Calu3 (cell line): ENCODE results near the gene RAB40B. TPM values are rescaled to one million over a fixed set of nuclear protein-coding genes. Genes with fewer than 3 reads are reported as not detected.

Experiments used
- BruUV-seq: library from RNA; stranded (reverse); fragments of 400-500 nt; replicated peaks from 2 replicates; lab custom pipeline; 2021; lab: Mats Ljungman, UMichigan
- CTCF ChIA-PET: fragments of 300-600 bp; sonication (Branson Sonifier 250); formaldehyde crosslinking; loops from one replicate; lab custom pipeline; 2022; ENCODE audit warnings: antibody characterized with exemption; lab: Charles Lee
- DNase-seq: peaks from one replicate; pipeline ENCODE4 v3.0.0; 2022
- H3K27ac Mint-ChIP-seq: one replicate; pipeline ENCODE4 v1.8.0; 2022; ENCODE audit warnings: mixed read lengths; ENCODE audit not compliant: unreplicated experiment
- H3K27me3 Mint-ChIP-seq: one replicate; pipeline ENCODE4 v1.8.0; 2022; ENCODE audit warnings: mixed read lengths; ENCODE audit not compliant: unreplicated experiment
- H3K36me3 Mint-ChIP-seq: one replicate; pipeline ENCODE4 v1.8.0; 2022; ENCODE audit warnings: mild to moderate bottlenecking, moderate library complexity, mixed read lengths; ENCODE audit not compliant: insufficient read depth, unreplicated experiment
- H3K4me1 Mint-ChIP-seq: one replicate; pipeline ENCODE4 v1.8.0; 2022; ENCODE audit warnings: mild to moderate bottlenecking, low read depth, mixed read lengths; ENCODE audit not compliant: unreplicated experiment
- H3K4me3 Mint-ChIP-seq: one replicate; pipeline ENCODE4 v1.8.0; 2022; ENCODE audit warnings: mild to moderate bottlenecking, low read depth, moderate library complexity, mixed read lengths; ENCODE audit not compliant: unreplicated experiment
- H3K9me3 Mint-ChIP-seq: one replicate; pipeline ENCODE4 v1.8.0; 2022; ENCODE audit warnings: low read depth, mixed read lengths; ENCODE audit not compliant: unreplicated experiment
- intact Hi-C: fragments of 100-400 bp; cut with micrococcal nuclease; formaldehyde crosslinking; loops from one replicate; pipeline ENCODE4 v1.10.0; 2022; ENCODE audit not compliant: unreplicated experiment
- total RNA-seq: library from RNA; stranded (reverse); gene quantifications from 2 replicates; pipeline ENCODE4 v1.2.3, GENCODE V29; 2022
- TF ChIP-seq, protein P1 (sequence below): fragments of 200-600 bp; IDR thresholded peaks from one replicate; pipeline ENCODE4 v1.8.0; 2022; ENCODE audit warnings: antibody characterized with exemption; ENCODE audit not compliant: unreplicated experiment

RAB40B gene
- total RNA-seq, 1 experiment from 2014 or later = 21.9 TPM

DNA sequence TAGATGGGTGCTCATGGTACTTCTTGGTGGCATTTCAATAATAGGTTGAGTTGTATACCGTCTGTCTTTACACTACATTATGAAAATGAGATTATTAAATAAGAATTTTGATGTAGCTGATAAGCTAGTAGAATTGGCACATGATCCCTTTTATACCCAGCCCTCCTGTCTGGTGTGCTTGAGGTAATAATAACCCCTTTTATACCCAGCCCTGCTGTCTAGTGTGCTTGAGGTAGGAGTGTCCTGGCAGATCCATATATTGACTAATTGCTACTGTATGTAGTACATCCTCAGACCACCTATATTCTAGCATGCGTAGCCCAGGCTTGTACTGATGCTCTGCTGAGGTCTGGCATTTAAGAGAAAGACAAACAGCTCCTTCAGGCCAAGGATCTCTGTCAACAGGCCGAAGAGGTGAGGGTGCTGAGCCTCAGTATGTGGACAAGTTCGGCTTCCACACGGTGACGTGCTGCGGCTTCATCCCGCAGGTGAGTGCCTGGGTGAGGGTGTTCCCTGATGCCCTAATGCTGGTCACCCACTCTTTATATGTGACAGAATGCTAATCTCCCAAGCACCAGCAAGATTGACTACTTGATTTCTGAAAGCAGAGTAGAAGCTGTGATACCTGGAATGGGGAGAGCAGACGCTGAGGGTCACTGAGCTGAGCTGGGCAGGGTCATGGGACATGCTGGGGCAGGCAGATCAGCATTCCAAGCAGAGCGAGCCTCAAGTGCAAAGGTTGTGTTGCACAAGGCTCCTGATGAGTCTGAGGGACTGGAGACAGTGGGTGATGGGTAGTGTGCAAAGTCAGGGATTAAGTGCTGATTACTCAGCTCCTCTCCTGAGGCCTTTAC lies 42.6 kb upstream of the RAB40B start:
- Mint-ChIP-seq H3K36me3 (peaks cover 17% of the 10 kb centered on the region), H3K4me3 (no peak overlapping the region), H3K9me3 (peaks cover under 1% of the 10 kb centered on the region), H3K27ac (no peak overlapping the region), H3K27me3 (no peaks in the 10 kb centered on the region), H3K4me1 (no peaks in the 10 kb centered on the region)
- no TSS peak for BruUV-seq
- CTCF ChIA-PET = no interaction called here
- TF ChIP-seq, protein P1, sequence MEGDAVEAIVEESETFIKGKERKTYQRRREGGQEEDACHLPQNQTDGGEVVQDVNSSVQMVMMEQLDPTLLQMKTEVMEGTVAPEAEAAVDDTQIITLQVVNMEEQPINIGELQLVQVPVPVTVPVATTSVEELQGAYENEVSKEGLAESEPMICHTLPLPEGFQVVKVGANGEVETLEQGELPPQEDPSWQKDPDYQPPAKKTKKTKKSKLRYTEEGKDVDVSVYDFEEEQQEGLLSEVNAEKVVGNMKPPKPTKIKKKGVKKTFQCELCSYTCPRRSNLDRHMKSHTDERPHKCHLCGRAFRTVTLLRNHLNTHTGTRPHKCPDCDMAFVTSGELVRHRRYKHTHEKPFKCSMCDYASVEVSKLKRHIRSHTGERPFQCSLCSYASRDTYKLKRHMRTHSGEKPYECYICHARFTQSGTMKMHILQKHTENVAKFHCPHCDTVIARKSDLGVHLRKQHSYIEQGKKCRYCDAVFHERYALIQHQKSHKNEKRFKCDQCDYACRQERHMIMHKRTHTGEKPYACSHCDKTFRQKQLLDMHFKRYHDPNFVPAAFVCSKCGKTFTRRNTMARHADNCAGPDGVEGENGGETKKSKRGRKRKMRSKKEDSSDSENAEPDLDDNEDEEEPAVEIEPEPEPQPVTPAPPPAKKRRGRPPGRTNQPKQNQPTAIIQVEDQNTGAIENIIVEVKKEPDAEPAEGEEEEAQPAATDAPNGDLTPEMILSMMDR = no peak
- no peak for DNase-seq
- intact Hi-C loops = no loop called here

DNA sequence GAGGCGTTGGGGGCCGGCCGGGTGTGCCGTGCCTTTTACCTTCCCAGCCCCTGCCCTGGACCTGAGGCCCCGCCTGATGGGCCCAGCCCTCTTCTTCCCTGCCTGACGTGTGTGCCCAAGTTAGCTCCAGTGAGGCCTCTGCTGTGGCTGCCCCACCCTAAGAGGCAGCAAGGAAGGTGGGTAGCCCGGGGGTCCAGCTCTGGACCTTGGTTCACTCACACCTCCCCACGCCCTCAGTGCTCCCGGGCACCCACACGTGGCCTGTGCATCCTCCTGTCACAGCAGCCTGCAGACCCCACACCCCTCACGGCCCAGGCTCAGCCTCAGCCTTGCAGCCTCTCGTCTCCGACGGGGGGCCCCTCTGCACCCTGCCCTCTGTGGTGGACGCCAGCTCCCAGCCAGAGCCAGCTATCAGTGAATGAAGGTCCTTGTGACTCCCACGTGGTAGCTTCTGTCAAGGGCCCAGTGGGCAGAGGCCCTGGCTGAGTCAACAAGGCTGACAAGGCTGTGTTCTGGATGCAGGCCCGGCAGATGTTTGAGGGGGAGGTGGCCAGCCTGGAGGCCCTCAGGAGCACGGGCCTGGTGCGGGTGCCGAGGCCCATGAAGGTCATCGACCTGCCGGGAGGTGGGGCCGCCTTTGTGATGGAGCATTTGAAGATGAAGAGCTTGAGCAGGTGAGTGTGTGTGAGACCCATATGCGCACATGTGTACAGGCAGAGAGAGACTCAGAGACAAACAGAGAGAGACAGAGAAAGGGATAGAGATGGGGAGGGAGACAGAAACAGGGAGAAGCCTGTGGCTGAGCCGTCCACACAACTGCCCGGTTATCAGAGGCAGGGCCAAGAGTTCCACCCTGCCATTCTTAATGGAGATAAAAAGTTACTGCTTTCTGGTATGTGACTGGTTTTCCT lies 39.7 kb upstream of the RAB40B start:
- H3K27ac Mint-ChIP-seq = no peak overlapping the region
- no peaks in the 10 kb centered on the region for H3K27me3 Mint-ChIP-seq
- TF ChIP-seq, protein P1 = no peak
- no peaks in the 10 kb centered on the region for H3K4me1 Mint-ChIP-seq
- no peak for DNase-seq
- H3K36me3 Mint-ChIP-seq = peaks cover 39% of the 10 kb centered on the region
- BruUV-seq = no TSS peak
- CTCF ChIA-PET = no interaction called here
- peaks cover 3% of the 10 kb centered on the region for H3K9me3 Mint-ChIP-seq
- intact Hi-C loops = no loop called here
- H3K4me3 Mint-ChIP-seq = no peak overlapping the region

DNA sequence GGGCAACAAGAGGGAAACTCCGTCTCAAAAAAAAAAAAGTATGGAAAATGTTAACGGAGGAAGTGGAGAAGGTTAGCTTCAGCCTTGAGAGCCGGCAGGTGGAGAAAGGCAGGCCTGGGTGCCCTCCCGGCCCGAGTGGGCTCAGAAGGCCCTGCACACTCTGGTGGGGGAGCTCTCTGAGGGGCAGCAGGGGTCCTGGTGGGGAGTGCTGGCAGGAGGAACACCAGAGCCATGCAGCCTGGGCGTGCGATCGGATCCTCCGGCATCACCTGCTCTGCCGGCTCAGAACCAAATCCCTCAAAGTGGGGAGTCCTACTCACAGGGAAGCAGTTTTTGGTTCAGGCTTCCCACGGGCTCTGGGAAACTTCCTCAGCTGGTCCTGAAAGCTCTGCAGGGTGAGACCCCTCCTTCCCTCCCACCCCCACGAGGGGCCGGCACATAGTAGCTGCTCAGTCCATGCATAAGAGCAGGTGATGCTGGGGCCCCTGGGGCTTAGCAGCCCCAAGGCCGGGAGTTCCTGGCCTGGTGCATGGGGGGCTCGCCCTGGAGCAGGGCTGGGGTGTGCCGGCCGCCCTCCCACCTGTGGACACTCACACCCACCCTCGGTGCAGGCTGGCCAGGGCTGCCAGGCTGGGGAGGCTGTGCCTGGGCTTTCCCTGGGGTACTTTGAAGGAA lies 38.1 kb upstream of the RAB40B start:
- CTCF ChIA-PET = no interaction called here
- BruUV-seq = TSS peak; percentile 29
- peak overlapping the region; percentile 68 for H3K4me3 Mint-ChIP-seq

More for the DNA sequence above, 38.1 kb upstream of the RAB40B start:
- no peaks in the 10 kb centered on the region for H3K27me3 Mint-ChIP-seq
- peaks cover 37% of the 10 kb centered on the region for H3K36me3 Mint-ChIP-seq
- TF ChIP-seq, protein P1 = no peak
- H3K4me1 Mint-ChIP-seq = no peaks in the 10 kb centered on the region
- peaks cover 5% of the 10 kb centered on the region for H3K9me3 Mint-ChIP-seq
- DNase-seq = no peak
- intact Hi-C loops = no loop called here
- H3K27ac Mint-ChIP-seq = no peak overlapping the region
